Naive thymus-derived CD4-positive, alpha-beta T cell (primary cell): ENCODE results near the gene MRPS18B. TPM values are rescaled to one million over a fixed set of nuclear protein-coding genes. Genes with fewer than 3 reads are reported as not detected.

Experiments
- ATAC-seq: fragments of 150-1000 bp; cut with Tn5 transposase; 2 replicates; pipeline ENCODE4 v1.10.0; 2021; ENCODE audit warnings: mild to moderate bottlenecking, moderate library complexity
- CTCF ChIA-PET: fragments of 350-600 bp; sonication (Branson Sonifier 250); formaldehyde crosslinking; loops from one replicate; lab custom pipeline; 2021; ENCODE audit warnings: antibody characterized with exemption; lab: Charles Lee
- POLR2A ChIA-PET: fragments of 350-600 bp; sonication (Branson Sonifier 250); formaldehyde crosslinking; loops from one replicate; lab custom pipeline; 2021; ENCODE audit warnings: antibody characterized with exemption, inconsistent platforms; lab: Charles Lee
- DNase-seq, 9 donors: peaks; one replicate each; pipeline versions ENCODE4 v3.0.0 to v3.0.0-alpha.2; 2020 to 2022; ENCODE audit warnings: mixed read lengths in 1 of 9
- H3K27ac ChIP-seq: one replicate; pipeline ENCODE4 v1.7.0; 2013; ENCODE audit warnings: mild to moderate bottlenecking, low read depth, low read length, moderate library complexity
- H3K27me3 ChIP-seq, 2 donors: one replicate each; pipeline ENCODE4 v1.7.0; 2013; ENCODE audit warnings: low read length in 2 of 2, mild to moderate bottlenecking in 2 of 2, moderate library complexity in 2 of 2; ENCODE audit not compliant: control insufficient read depth in 2 of 2, insufficient read depth in 2 of 2
- H3K36me3 ChIP-seq, 3 experiments: 1 replicate in 2 of 3; 2 replicates in 1 of 3; pipeline ENCODE4 v1.7.0; 2013; ENCODE audit warnings: low read length in 3 of 3, mild to moderate bottlenecking in 3 of 3, moderate library complexity in 1 of 3; ENCODE audit not compliant: insufficient read depth in 3 of 3, control insufficient read depth in 2 of 3
- H3K4me1 ChIP-seq, 2 donors: one replicate each; pipeline ENCODE4 v1.7.0; 2013; ENCODE audit warnings: low read length in 2 of 2, mild to moderate bottlenecking in 2 of 2, moderate library complexity in 1 of 2; ENCODE audit not compliant: control insufficient read depth in 2 of 2, insufficient read depth in 2 of 2
- H3K4me3 ChIP-seq: 2 replicates; pipeline ENCODE4 v1.7.0; 2013; ENCODE audit warnings: mild to moderate bottlenecking, low read length
- H3K9me3 ChIP-seq, 3 experiments: 1 replicate in 2 of 3; 2 replicates in 1 of 3; pipeline ENCODE4 v1.7.0; 2013; ENCODE audit warnings: low read length in 3 of 3; ENCODE audit not compliant: control insufficient read depth in 2 of 3
- H3K27ac Mint-ChIP-seq, 9 donors: one replicate each; pipeline ENCODE4 v1.8.0; 2020 to 2022; ENCODE audit warnings: mixed read lengths in 9 of 9, mild to moderate bottlenecking in 8 of 9, moderate library complexity in 5 of 9, inconsistent platforms in 2 of 9
- H3K27me3 Mint-ChIP-seq, 5 donors: one replicate each; pipeline ENCODE4 v1.8.0; 2021 to 2022; ENCODE audit warnings: mixed read lengths in 5 of 5, mild to moderate bottlenecking in 1 of 5
- H3K36me3 Mint-ChIP-seq, 5 donors: one replicate each; pipeline ENCODE4 v1.8.0; 2020 to 2022; ENCODE audit warnings: mixed read lengths in 5 of 5, mild to moderate bottlenecking in 3 of 5, inconsistent platforms in 1 of 5
- H3K4me1 Mint-ChIP-seq, 7 donors: one replicate each; pipeline ENCODE4 v1.8.0; 2020 to 2022; ENCODE audit warnings: mixed read lengths in 7 of 7, mild to moderate bottlenecking in 3 of 7, inconsistent platforms in 1 of 7
- H3K4me3 Mint-ChIP-seq, 10 donors: one replicate each; pipeline ENCODE4 v1.8.0; 2020 to 2022; ENCODE audit warnings: mild to moderate bottlenecking in 10 of 10, mixed read lengths in 10 of 10, moderate library complexity in 6 of 10, inconsistent platforms in 2 of 10
- H3K9me3 Mint-ChIP-seq, 11 donors: one replicate each; pipeline ENCODE4 v1.8.0; 2020 to 2022; ENCODE audit warnings: mixed read lengths in 11 of 11, mild to moderate bottlenecking in 4 of 11, inconsistent platforms in 1 of 11, moderate library complexity in 1 of 11
- intact Hi-C, 2 donors: fragments of 100-400 bp; cut with micrococcal nuclease; formaldehyde crosslinking; loops; one replicate each; pipeline ENCODE4 v1.15.1; 2023
- polyA plus RNA-seq, 2 donors: library from polyadenylated mRNA; unstranded; fragments of 300-500 nt; fragmentation: Illumina TruSeq; gene quantifications; one replicate each; pipeline ENCODE4 v1.2.3, GENCODE V29; 2021
- total RNA-seq, 6 experiments: library from RNA in 5 of 6; stranded (reverse) in 5 of 6; gene quantifications; 1 replicate in 5 of 6; 2 replicates in 1 of 6; pipeline ENCODE4 v1.2.3 and lab custom pipeline; 2021 to 2026

MRPS18B gene
- total and polyA plus RNA-seq, 7 experiments from 2014 or later: 20.4 to 169 (median 49.5) TPM

DNA sequence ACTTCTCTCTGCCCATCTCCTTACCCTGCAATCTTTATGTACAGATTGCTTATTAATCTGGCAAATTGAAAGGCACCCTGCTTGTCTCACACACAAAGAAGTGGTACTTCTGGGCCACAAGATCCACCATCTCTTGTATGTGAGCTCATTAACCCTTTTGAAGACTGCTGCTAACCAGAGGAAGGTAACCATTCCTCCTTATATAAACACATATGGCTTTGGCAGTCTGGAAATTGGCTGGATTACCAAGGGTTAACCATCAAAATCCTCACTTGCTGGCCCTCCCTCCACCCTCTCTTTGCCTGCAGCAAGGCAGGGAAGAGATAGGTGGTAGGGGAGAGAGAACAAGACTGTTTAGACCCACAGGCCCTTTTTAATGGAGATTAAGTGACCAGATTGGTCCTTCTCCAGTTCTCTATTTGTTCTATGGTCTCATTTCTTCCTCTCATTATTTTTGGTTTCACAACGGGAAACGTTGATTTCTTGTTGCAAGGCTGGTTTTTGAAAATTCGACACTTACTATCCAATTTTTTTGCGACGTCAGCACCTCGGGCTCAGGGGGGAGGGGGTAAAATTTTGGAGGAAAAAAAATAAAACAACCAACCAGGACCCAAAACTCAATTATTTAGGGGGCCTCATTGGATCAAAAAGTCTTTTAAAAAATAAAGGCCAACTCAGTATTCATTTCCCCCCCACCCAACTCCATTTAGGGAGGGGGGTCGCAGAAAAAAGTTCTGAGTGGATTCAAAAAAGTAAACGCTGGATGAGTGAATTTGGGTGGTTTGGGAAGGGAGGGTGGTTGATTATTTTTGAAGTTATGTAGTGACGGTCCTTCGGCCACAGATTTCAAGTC, 1.5 kb upstream of the MRPS18B start:
- peak overlapping the region; percentile 98 to 100 (median 100) for H3K27ac Mint-ChIP-seq
- Histone ChIP-seq H3K27me3 (no peaks in the 10 kb centered on the region), H3K27ac (peak overlapping the region; percentile 93), H3K36me3 (peaks cover 15 to 32% (median 17%) of the 10 kb centered on the region in 3 experiments), H3K4me3 (peak overlapping the region; percentile 90), H3K4me1 (peaks cover 21 to 38% of the 10 kb centered on the region in 2 donors), H3K9me3 (no peaks in the 10 kb centered on the region)
- POLR2A ChIA-PET: interaction anchor here (0.5 to 4.8 kb wide), 47 partner anchors 7 to 1035 kb away, joined by 3 to 189 read pairs (median 7); partner anchors contain the start of genes ABCF1, ATAT1, C6orf136 and DDR1
- peaks cover 0 to 26% (median 0%) of the 10 kb centered on the region in 11 donors for H3K9me3 Mint-ChIP-seq
- CTCF ChIA-PET: interaction anchor here (1.4 to 3.6 kb wide), 3 partner anchors 75 to 134 kb away, joined by 7 to 16 read pairs (median 13); no protein-coding TSS in a partner anchor
- intact Hi-C loops: loop anchor here (2.0 to 10.0 kb wide), 12 partner anchors 15 to 1581 kb away; partner anchors contain the start of genes PPP1R11 (in 2 of the 2), TRIM39 (in 2 of the 2), AGPAT1 (in 1 of the 2) and DDR1 (in 1 of the 2)
- peaks cover 0 to 14% (median 0%) of the 10 kb centered on the region in 5 donors for H3K27me3 Mint-ChIP-seq
- H3K4me1 Mint-ChIP-seq: peaks cover 31 to 57% (median 51%) of the 10 kb centered on the region in 7 donors
- peaks cover 14 to 46% (median 29%) of the 10 kb centered on the region in 5 donors for H3K36me3 Mint-ChIP-seq
- ATAC-seq (no peak), DNase-seq (peak in 7 of 9 donors; percentile 68 to 80 (median 71))
- H3K4me3 Mint-ChIP-seq: peak overlapping the region; percentile 88 to 100 (median 96)

DNA sequence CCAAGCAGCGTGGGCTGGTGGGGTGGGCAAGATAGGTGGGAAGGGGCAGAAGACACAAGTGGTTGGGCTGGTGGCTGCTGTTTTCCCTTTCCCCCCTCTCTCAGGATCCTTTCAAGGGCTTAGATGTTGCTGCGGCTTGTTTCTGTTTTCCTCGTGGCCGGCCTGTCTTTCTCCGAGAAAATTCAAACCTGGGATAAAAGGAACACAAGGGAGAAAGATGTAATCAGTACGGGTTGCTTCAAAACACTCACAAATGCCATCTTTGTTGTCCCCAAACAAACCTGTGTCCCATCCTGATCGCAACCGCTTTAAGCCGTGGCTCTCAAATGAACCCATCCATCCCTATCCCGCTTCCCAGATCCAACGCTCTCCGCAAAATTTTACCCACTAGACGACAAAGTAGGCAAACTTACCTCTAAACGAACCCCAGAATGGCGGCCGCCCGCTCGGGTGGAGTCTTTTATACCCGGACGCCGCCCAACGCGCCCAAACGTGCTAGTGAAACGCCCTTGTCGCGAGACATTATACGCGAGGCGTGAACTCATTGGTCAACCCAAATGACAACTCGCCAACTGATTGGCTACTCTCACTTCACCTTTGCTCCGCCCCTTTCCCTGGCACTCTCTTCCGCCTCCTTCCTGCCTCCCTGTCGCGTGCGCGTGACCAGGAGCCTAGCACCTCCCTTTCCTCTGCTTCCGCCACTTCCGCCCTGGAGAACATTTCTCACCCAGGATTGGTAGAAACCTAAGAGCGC, 652 bp upstream of the MRPS18B start, which contains the start of gene PPP1R10:
Gene PPP1R10 (minus strand): TSS at position 433 of the 754 bp plus-strand sequence. CDS start 7,299 bp downstream, outside the sequence.
- peaks cover 28 to 51% (median 43%) of the 10 kb centered on the region in 7 donors for H3K4me1 Mint-ChIP-seq
- DNase-seq (peak; percentile 86 to 100 (median 99)), ATAC-seq (peak; percentile 89)
- H3K36me3 Mint-ChIP-seq: peaks cover 14 to 44% (median 29%) of the 10 kb centered on the region in 5 donors
- intact Hi-C loops: loop anchor here (1.0 to 10.0 kb wide), 27 partner anchors 9 to 1580 kb away; partner anchors contain the start of genes ABCF1 (in 2 of the 2), ATAT1 (in 2 of the 2), C6orf136 (in 2 of the 2) and DHX16 (in 2 of the 2)
- peak within 1 kb of the TSS; percentile 98 to 100 (median 100) for H3K27ac Mint-ChIP-seq
- H3K27ac ChIP-seq: peak within 1 kb of the TSS; percentile 93
- ChIA-PET CTCF (interaction anchor here (1.7 to 2.4 kb wide), 2 partner anchors 62 to 105 kb away, joined by 10 to 13 read pairs; no protein-coding TSS in a partner anchor), POLR2A (interaction anchor here (0.8 to 2.8 kb wide), 23 partner anchors 9 to 1355 kb away, joined by 3 to 21 read pairs (median 10); partner anchors contain the start of genes ABCF1, ATAT1, C6orf136 and DHX16)
- peaks cover 21 to 33% of the 10 kb centered on the region in 2 donors for H3K4me1 ChIP-seq
- peak within 1 kb of the TSS; percentile 88 to 100 (median 96) for H3K4me3 Mint-ChIP-seq
- H3K27me3 Mint-ChIP-seq: peaks cover 0 to 14% (median 0%) of the 10 kb centered on the region in 5 donors
- H3K36me3 ChIP-seq: peaks cover 15 to 38% (median 17%) of the 10 kb centered on the region in 3 experiments
- no peaks in the 10 kb centered on the region for H3K9me3 ChIP-seq
- H3K9me3 Mint-ChIP-seq: peaks cover 0 to 26% (median 0%) of the 10 kb centered on the region in 11 donors
- H3K27me3 ChIP-seq: no peaks in the 10 kb centered on the region
- peak within 1 kb of the TSS; percentile 90 for H3K4me3 ChIP-seq

DNA sequence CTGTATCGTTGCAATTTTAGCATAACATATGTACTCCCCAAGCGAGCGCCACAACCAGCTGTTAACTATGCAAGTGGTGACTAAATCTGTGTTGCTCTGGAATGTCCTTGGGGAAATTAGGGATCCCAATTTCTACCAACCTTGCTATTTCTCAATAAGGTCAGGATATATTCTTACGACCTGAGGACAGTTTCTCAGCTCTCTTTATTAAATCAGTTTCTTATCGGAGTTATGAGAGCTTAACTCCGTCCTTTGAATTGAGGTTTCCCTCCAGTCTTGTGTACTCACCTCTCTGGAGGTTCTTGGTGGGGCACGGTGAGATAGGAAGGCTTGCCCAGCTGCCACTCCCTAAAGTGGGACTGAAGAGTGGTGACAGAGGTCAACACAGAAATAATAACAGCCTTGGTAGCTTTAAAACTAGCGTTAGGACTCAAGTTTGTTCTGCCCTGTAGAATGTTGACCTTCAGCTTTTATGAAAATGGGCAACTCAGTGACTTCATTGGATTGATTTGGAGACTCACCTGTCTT, 694 bp downstream of the MRPS18B start:
- Mint-ChIP-seq H3K27ac (peak overlapping the region; percentile 98 to 100 (median 100)), H3K9me3 (peaks cover 0 to 26% (median 0%) of the 10 kb centered on the region in 11 donors), H3K27me3 (peaks cover 0 to 14% (median 0%) of the 10 kb centered on the region in 5 donors), H3K4me3 (peak overlapping the region; percentile 88 to 100 (median 96)), H3K36me3 (peaks cover 14 to 45% (median 30%) of the 10 kb centered on the region in 5 donors), H3K4me1 (peaks cover 23 to 45% (median 31%) of the 10 kb centered on the region in 7 donors)
- ATAC-seq (no peak), DNase-seq (no peak)
- Histone ChIP-seq H3K9me3 (no peaks in the 10 kb centered on the region), H3K27ac (peak overlapping the region; percentile 93), H3K4me1 (peaks cover 21 to 25% of the 10 kb centered on the region in 2 donors), H3K36me3 (peaks cover 15 to 51% (median 17%) of the 10 kb centered on the region in 3 experiments), H3K4me3 (peak overlapping the region; percentile 82), H3K27me3 (no peaks in the 10 kb centered on the region)
- ChIA-PET POLR2A (interaction anchor here (0.5 to 2.8 kb wide), 37 partner anchors 8 to 1335 kb away, joined by 3 to 21 read pairs (median 5); partner anchors contain the start of genes ABCF1, ATAT1, C6orf136 and DHX16), CTCF (interaction anchor here (0.6 to 2.4 kb wide), 6 partner anchors 60 to 112 kb away, joined by 3 to 13 read pairs (median 4); no protein-coding TSS in a partner anchor)
- intact Hi-C loops: loop anchor here (5.0 to 10.0 kb wide), 8 partner anchors 124 to 1579 kb away; partner anchors contain the start of genes TRIM39 (in 2 of the 2), AGPAT1 (in 1 of the 2), DDR1 (in 1 of the 2) and FLOT1 (in 1 of the 2)

DNA sequence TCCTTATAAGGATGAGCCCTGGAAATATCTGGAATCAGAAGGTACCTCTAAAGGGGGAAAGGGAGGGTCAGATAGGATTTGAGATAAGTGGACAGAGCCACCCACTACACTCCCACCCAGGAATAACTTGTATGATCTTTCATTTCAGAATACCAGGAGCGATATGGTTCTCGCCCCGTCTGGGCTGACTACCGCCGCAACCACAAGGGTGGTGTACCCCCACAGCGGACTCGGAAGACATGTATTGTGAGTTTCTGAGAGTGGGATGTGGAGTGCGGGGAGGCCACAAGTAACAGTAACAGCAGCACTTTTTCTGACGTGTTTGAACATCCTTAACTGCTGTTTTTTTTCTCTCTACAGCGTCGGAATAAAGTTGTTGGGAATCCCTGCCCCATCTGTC, 1.9 kb downstream of the MRPS18B start:
- peak overlapping the region in 7 of 9 donors; percentile 53 to 100 (median 100) for H3K27ac Mint-ChIP-seq

DNA sequence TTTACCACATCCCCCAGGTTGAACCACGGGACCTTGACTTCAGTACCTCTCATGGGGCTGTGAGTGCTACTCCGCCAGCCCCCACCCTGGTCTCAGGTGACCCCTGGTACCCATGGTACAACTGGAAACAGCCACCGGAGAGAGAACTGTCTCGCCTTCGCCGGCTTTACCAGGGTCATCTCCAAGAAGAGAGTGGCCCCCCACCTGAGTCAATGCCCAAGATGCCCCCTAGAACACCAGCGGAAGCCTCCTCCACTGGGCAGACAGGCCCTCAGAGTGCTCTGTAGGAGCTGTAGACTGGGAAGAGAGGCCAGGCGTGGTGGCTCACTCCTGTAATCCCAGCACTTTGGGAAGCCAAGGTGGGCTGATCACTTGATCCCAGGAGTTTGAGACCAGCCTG, 7.9 kb downstream of the MRPS18B start:
- peaks cover 7 to 25% (median 13%) of the 10 kb centered on the region in 5 donors for H3K36me3 Mint-ChIP-seq
- no peak for ATAC-seq

More for the DNA sequence above, 1.9 kb downstream of the MRPS18B start:
- POLR2A ChIA-PET: interaction anchor here (0.7 to 2.8 kb wide), 6 partner anchors 9 to 78 kb away, joined by 3 to 21 read pairs (median 8); partner anchors contain the start of gene PRR3
- Mint-ChIP-seq H3K4me3 (peak overlapping the region in 7 of 10 donors; percentile 88 to 100 (median 95)), H3K36me3 (peaks cover 14 to 38% (median 32%) of the 10 kb centered on the region in 5 donors), H3K4me1 (peaks cover 15 to 34% (median 21%) of the 10 kb centered on the region in 7 donors), H3K27me3 (peaks cover 0 to 14% (median 0%) of the 10 kb centered on the region in 5 donors), H3K9me3 (peaks cover 0 to 26% (median 0%) of the 10 kb centered on the region in 11 donors)
- H3K9me3 ChIP-seq: no peaks in the 10 kb centered on the region
- ATAC-seq: no peak
- CTCF ChIA-PET: interaction anchor here (2.4 kb wide), 1 partner anchor 59 kb away, joined by 10 read pairs; no protein-coding TSS in a partner anchor
- H3K4me1 ChIP-seq: peaks cover 13 to 15% of the 10 kb centered on the region in 2 donors
- peak overlapping the region; percentile 93 for H3K27ac ChIP-seq
- H3K4me3 ChIP-seq: no peak overlapping the region
- no peaks in the 10 kb centered on the region for H3K27me3 ChIP-seq
- intact Hi-C loops: loop anchor here (5.0 to 10.0 kb wide), 8 partner anchors 123 to 1578 kb away; partner anchors contain the start of genes TRIM39 (in 2 of the 2), AGPAT1 (in 1 of the 2), DDR1 (in 1 of the 2) and FLOT1 (in 1 of the 2)
- DNase-seq: no peak
- H3K36me3 ChIP-seq: peaks cover 15 to 63% (median 21%) of the 10 kb centered on the region in 3 experiments

More for the DNA sequence above, 7.9 kb downstream of the MRPS18B start:
- CTCF ChIA-PET: interaction anchor here (1.0 to 1.3 kb wide), 2 partner anchors 11 to 80 kb away, joined by 3 read pairs; no protein-coding TSS in a partner anchor
- intact Hi-C loops: no loop called here
- Histone ChIP-seq H3K27ac (peak overlapping the region; percentile 92), H3K27me3 (no peaks in the 10 kb centered on the region), H3K4me3 (no peak overlapping the region), H3K9me3 (no peaks in the 10 kb centered on the region), H3K36me3 (peaks cover 0 to 62% (median 19%) of the 10 kb centered on the region in 3 experiments), H3K4me1 (peaks cover 10 to 13% of the 10 kb centered on the region in 2 donors)
- no peaks in the 10 kb centered on the region for H3K27me3 Mint-ChIP-seq
- peak overlapping the region in 1 of 10 donors; percentile 88 for H3K4me3 Mint-ChIP-seq
- no peak for DNase-seq
- peak overlapping the region in 8 of 9 donors; percentile 72 to 97 (median 92) for H3K27ac Mint-ChIP-seq
- no peaks in the 10 kb centered on the region for H3K9me3 Mint-ChIP-seq
- POLR2A ChIA-PET: interaction anchor here (1.0 to 2.2 kb wide), 8 partner anchors 8 to 135 kb away, joined by 3 to 22 read pairs (median 4); partner anchors contain the start of genes ABCF1, MRPS18B and PPP1R10
- peaks cover 17 to 35% (median 28%) of the 10 kb centered on the region in 7 donors for H3K4me1 Mint-ChIP-seq
